GM12865 (cell line): ENCODE results near the gene GCNT1.
A peak's percentile ranks its signal among the peaks of the same experiment; 100 is the strongest.
"Not testable (repeated sequence)": the region's sequence is repeated elsewhere in the genome, so short reads cannot be mapped to it uniquely, and the experiment has no call there.

Experiments used
- DNase-seq: peaks from one replicate; pipeline ENCODE4 v3.0.0; 2010; ENCODE audit warnings: low read depth
- H3K4me3 ChIP-seq: 2 replicates; pipeline ENCODE4 v1.5.1; 2011; ENCODE audit warnings: mild to moderate bottlenecking, low read depth, low read length, control low read depth
- TF ChIP-seq, protein P1 (sequence below): IDR thresholded peaks from 2 replicates; pipeline ENCODE4 v1.5.1; 2011; ENCODE audit warnings: low read length, control low read depth, low read depth, inconsistent platforms; ENCODE audit not compliant: insufficient read depth; ENCODE audit errors: missing control alignments

Gene GCNT1

GRCh38 chr9:76528642-76529190 is 69.7 kb downstream of the GCNT1 start:
- TF ChIP-seq, protein P1, sequence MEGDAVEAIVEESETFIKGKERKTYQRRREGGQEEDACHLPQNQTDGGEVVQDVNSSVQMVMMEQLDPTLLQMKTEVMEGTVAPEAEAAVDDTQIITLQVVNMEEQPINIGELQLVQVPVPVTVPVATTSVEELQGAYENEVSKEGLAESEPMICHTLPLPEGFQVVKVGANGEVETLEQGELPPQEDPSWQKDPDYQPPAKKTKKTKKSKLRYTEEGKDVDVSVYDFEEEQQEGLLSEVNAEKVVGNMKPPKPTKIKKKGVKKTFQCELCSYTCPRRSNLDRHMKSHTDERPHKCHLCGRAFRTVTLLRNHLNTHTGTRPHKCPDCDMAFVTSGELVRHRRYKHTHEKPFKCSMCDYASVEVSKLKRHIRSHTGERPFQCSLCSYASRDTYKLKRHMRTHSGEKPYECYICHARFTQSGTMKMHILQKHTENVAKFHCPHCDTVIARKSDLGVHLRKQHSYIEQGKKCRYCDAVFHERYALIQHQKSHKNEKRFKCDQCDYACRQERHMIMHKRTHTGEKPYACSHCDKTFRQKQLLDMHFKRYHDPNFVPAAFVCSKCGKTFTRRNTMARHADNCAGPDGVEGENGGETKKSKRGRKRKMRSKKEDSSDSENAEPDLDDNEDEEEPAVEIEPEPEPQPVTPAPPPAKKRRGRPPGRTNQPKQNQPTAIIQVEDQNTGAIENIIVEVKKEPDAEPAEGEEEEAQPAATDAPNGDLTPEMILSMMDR = no peak
- no peak overlapping the region for H3K4me3 ChIP-seq
- DNase-seq = no peak

- TF ChIP-seq, protein P1 = no peak
- no peak for DNase-seq
- H3K4me3 ChIP-seq = no peak overlapping the region
These were observed 70.7 kb downstream of the GCNT1 start for GRCh38 chr9:76529653-76530052.

- no peak overlapping the region for H3K4me3 ChIP-seq
- DNase-seq = peak; percentile 10
These were observed 71.6 kb downstream of the GCNT1 start for GRCh38 chr9:76530458-76531110.

GRCh38 chr9:76531231-76531780 is 72.3 kb downstream of the GCNT1 start:
- DNase-seq = no peak
- H3K4me3 ChIP-seq = no peak overlapping the region
- TF ChIP-seq, protein P1 = no peak

More at GRCh38 chr9:76530458-76531110, 71.6 kb downstream of the GCNT1 start:
- TF ChIP-seq, protein P1 = no peak

- not testable (repeated sequence) for H3K4me3 ChIP-seq, DNase-seq
These were observed 73.9 kb downstream of the GCNT1 start for GRCh38 chr9:76532877-76533276.

DNA sequence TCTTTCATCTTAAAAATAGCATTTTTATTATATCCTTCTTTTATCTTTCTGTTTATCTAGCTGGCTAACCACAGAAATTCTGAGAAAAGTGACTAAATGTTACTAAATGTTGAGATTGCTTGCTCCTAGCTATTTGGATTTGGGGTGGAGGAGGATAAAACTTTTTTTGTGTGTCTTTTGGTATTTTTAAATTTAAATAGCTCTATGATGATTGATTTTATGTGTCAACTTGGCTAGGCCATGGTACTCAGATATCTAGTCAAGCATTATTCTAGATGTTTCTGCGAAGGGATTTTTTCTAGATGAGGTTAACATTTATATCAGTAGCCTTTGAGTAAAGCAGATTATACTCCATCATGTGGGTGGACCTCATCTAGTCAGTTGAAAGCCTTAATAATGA is 75.0 kb downstream of the GCNT1 start:
- DNase-seq = no peak
- TF ChIP-seq, protein P1 = no peak
- H3K4me3 ChIP-seq = no peak overlapping the region

GRCh38 chr9:76537150-76537646 is 78.2 kb downstream of the GCNT1 start:
- no peak overlapping the region for H3K4me3 ChIP-seq
- no peak for DNase-seq
- TF ChIP-seq, protein P1 = no peak
